ENCODE data around the gene TCF23. TPM values are rescaled to one million over a fixed set of nuclear protein-coding genes. Genes with fewer than 3 reads are reported as not detected.

The TCF23 gene
- total RNA-seq, 1 donor from 2014 or later = 0.08 TPM

- no peak overlapping the region for H3K27ac ChIP-seq (replicated peaks)
- TF ChIP-seq, protein P1, sequence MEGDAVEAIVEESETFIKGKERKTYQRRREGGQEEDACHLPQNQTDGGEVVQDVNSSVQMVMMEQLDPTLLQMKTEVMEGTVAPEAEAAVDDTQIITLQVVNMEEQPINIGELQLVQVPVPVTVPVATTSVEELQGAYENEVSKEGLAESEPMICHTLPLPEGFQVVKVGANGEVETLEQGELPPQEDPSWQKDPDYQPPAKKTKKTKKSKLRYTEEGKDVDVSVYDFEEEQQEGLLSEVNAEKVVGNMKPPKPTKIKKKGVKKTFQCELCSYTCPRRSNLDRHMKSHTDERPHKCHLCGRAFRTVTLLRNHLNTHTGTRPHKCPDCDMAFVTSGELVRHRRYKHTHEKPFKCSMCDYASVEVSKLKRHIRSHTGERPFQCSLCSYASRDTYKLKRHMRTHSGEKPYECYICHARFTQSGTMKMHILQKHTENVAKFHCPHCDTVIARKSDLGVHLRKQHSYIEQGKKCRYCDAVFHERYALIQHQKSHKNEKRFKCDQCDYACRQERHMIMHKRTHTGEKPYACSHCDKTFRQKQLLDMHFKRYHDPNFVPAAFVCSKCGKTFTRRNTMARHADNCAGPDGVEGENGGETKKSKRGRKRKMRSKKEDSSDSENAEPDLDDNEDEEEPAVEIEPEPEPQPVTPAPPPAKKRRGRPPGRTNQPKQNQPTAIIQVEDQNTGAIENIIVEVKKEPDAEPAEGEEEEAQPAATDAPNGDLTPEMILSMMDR (IDR thresholded peaks at IDR 0.05; ENCODE audit: borderline replicate concordance) = no peak
- H3K4me3 ChIP-seq = no peak overlapping the region
- peaks cover 95% of the 10 kb centered on the region for H3K36me3 ChIP-seq
- intact Hi-C loops (cut with micrococcal nuclease) = no loop called here
- H3K9me3 ChIP-seq (replicated peaks) = no peaks in the 10 kb centered on the region
- no peak for DNase-seq
- no peaks in the 10 kb centered on the region for H3K4me1 ChIP-seq
- no peaks in the 10 kb centered on the region for H3K27me3 ChIP-seq (ENCODE audit: low read depth)
Measured at GRCh38 chr2:27205206-27205605, 56.4 kb downstream of the TCF23 start.

GRCh38 chr2:27206346-27206745 is 57.5 kb downstream of the TCF23 start:
- Histone ChIP-seq H3K27ac (replicated peaks) (no peak overlapping the region), H3K27me3 (ENCODE audit: low read depth) (no peaks in the 10 kb centered on the region), H3K36me3 (peaks cover 84% of the 10 kb centered on the region), H3K4me1 (peaks cover 6% of the 10 kb centered on the region), H3K9me3 (replicated peaks) (no peaks in the 10 kb centered on the region), H3K4me3 (no peak overlapping the region)
- TF ChIP-seq, protein P1 (IDR thresholded peaks at IDR 0.05; ENCODE audit: borderline replicate concordance) = no peak
- DNase-seq = no peak
- intact Hi-C loops (cut with micrococcal nuclease) = no loop called here

Other genes starting within 250 kb of the TCF23 start
- 57.4 TPM for gene MAPRE3, start 178.4 kb upstream of the TCF23 start, total RNA-seq
- gene TMEM214, start 116.0 kb upstream of the TCF23 start, total RNA-seq = 31.4 TPM
- gene AGBL5, start 97.3 kb upstream of the TCF23 start, total RNA-seq = 10.0 TPM
- 354 TPM for gene OST4, start 77.3 kb upstream of the TCF23 start, total RNA-seq
- gene EMILIN1, start 70.4 kb upstream of the TCF23 start, total RNA-seq = 18.4 TPM
- 2.9 TPM for gene KHK, start 62.2 kb upstream of the TCF23 start, total RNA-seq
- gene CGREF1, start 29.9 kb upstream of the TCF23 start, total RNA-seq = 0.80 TPM
- gene ABHD1, start 25.2 kb upstream of the TCF23 start, total RNA-seq = 3.5 TPM
- gene PREB, start 14.4 kb upstream of the TCF23 start, total RNA-seq = 54.6 TPM
- gene PRR30, start 9.6 kb upstream of the TCF23 start, total RNA-seq = not detected
- gene ATRAID, start 63.0 kb downstream of the TCF23 start, total RNA-seq = 121 TPM
- gene SLC5A6, start 63.3 kb downstream of the TCF23 start, total RNA-seq = 12.0 TPM
- gene CAD, start 68.4 kb downstream of the TCF23 start, total RNA-seq = 7.7 TPM
- 5.9 TPM for gene SLC30A3, start 114.0 kb downstream of the TCF23 start, total RNA-seq
- gene DNAJC5G, start 126.4 kb downstream of the TCF23 start, total RNA-seq = 1.2 TPM
- 285 TPM for gene TRIM54, start 133.4 kb downstream of the TCF23 start, total RNA-seq
- gene UCN, start 159.4 kb downstream of the TCF23 start, total RNA-seq = 1.5 TPM
- gene MPV17, start 174.1 kb downstream of the TCF23 start, total RNA-seq = 59.2 TPM
- gene GTF3C2, start 207.8 kb downstream of the TCF23 start, total RNA-seq = 16.2 TPM
- 34.1 TPM for gene EIF2B4, start 221.3 kb downstream of the TCF23 start, total RNA-seq
- 58.9 TPM for gene SNX17, start 221.6 kb downstream of the TCF23 start, total RNA-seq
- gene ZNF513, start 231.7 kb downstream of the TCF23 start, total RNA-seq = 6.7 TPM

Measured in left ventricle myocardium inferior (tissue), 1 donor.